K562 (cell line): ENCODE measurements around the gene DRAXIN. TPM values are rescaled to one million over a fixed set of nuclear protein-coding genes. Genes with fewer than 3 reads are reported as not detected.

Experiments used
- CHD2 ChIP-seq: IDR thresholded peaks from 2 replicates; pipeline ENCODE4 v1.6.1; 2011; ENCODE audit warnings: low read depth, low read length
- NR2C1 ChIP-seq, 2 experiments: fragments of 450-650 bp; IDR thresholded peaks; 2 replicates each; pipeline ENCODE4 v1.6.1; 2017; ENCODE audit warnings: mild to moderate bottlenecking in 2 of 2, antibody characterized with exemption in 1 of 2, inconsistent platforms in 1 of 2, missing compliant biosample characterization in 1 of 2, missing genetic modification characterization in 1 of 2
- NR4A1 ChIP-seq, 2 experiments: fragments of 250-450 bp in 1 of 2; fragments of 450-650 bp in 1 of 2; sonication (Bioruptor Pico) in 1 of 2; IDR thresholded peaks; 2 replicates each; pipeline versions ENCODE4 v1.4.0 to v1.6.1; 2016 to 2020; ENCODE audit warnings: mild to moderate bottlenecking in 2 of 2, missing compliant biosample characterization in 1 of 2, missing genetic modification characterization in 1 of 2, moderate library complexity in 1 of 2
- PHF20 ChIP-seq: fragments of 450-650 bp; IDR thresholded peaks from 2 replicates; pipeline ENCODE4 v1.6.1; 2018; ENCODE audit not compliant: partially characterized antibody
- PTRF ChIP-seq: fragments of 450-650 bp; IDR thresholded peaks from 2 replicates; pipeline ENCODE4 v1.6.1; 2016; ENCODE audit warnings: mild to moderate bottlenecking, missing genetic modification characterization, missing compliant biosample characterization
- TEAD2 ChIP-seq: fragments of 450-650 bp; IDR thresholded peaks from 2 replicates; pipeline ENCODE4 v1.6.1; 2016; ENCODE audit warnings: missing genetic modification characterization, control low read depth, missing compliant biosample characterization
- ZNF311 ChIP-seq: fragments of 250-450 bp; sonication (Bioruptor Pico); IDR thresholded peaks from 2 replicates; pipeline ENCODE4 v1.4.0; 2020; ENCODE audit warnings: mild to moderate bottlenecking, moderate library complexity
- ZNF583 ChIP-seq: fragments of 250-450 bp; sonication (Bioruptor Pico); IDR thresholded peaks from 2 replicates; pipeline ENCODE4 v1.4.0; 2020
- ZNF668 ChIP-seq: fragments of 250-450 bp; sonication (Bioruptor Pico); IDR thresholded peaks from 2 replicates; pipeline ENCODE4 v1.8.0; 2022; ENCODE audit warnings: mild to moderate bottlenecking, inconsistent platforms
- polyA plus RNA-seq, 8 experiments: library from polyadenylated mRNA; depleted of rRNA in 4 of 8; stranded (reverse) in 5 of 8; unstranded in 3 of 8; fragments of >200 nt; fragmentation: Nextera tagmentation in 2 of 8; fragmentation: Illumina TruSeq in 1 of 8; extraction: Ambion mirVana in 2 of 8; extraction: Trizol in 1 of 8; gene quantifications; 2 replicates each; pipeline versions ENCODE4 v1.2.1 to v1.2.3, GENCODE V29; 2011 to 2014; ENCODE audit warnings: inconsistent platforms in 1 of 8, missing spikeins in 1 of 8
- total RNA-seq, 7 experiments: library from RNA; depleted of rRNA in 6 of 7; stranded (reverse); fragments of >200 nt in 6 of 7; fragmentation: Illumina TruSeq in 2 of 7; extraction: Trizol in 2 of 7; gene quantifications; 2 replicates each; pipeline versions ENCODE4 v1.2.1 to v1.2.3, GENCODE V29; 2011 to 2021; ENCODE audit warnings: low replicate concordance in 1 of 7
- TF ChIP-seq, protein P1 (sequence below): fragments of 450-650 bp; IDR thresholded peaks from 2 replicates; pipeline ENCODE4 v1.6.1; 2017; ENCODE audit warnings: antibody characterized with exemption, mild to moderate bottlenecking
- TF ChIP-seq, protein P2 (sequence below): fragments of 250-450 bp; sonication (Bioruptor Pico); IDR thresholded peaks from 2 replicates; pipeline ENCODE4 v1.8.0; 2022; ENCODE audit warnings: moderate library complexity, mild to moderate bottlenecking, inconsistent platforms
- TF ChIP-seq, protein P3 (sequence below): fragments of 450-650 bp; conservative IDR thresholded peaks from 2 replicates; pipeline ENCODE4 v1.6.1; 2016; ENCODE audit warnings: missing genetic modification characterization, low read depth, mild to moderate bottlenecking, control low read depth, missing compliant biosample characterization
- TF ChIP-seq, protein P4 (sequence below), 2 experiments: fragments of 450-650 bp in 1 of 2; IDR thresholded peaks; 2 replicates each; pipeline ENCODE4 v1.6.1; 2011 to 2017; ENCODE audit warnings: low read depth in 2 of 2, antibody characterized with exemption in 1 of 2, borderline replicate concordance in 1 of 2, low read length in 1 of 2, mild to moderate bottlenecking in 1 of 2, mixed read lengths in 1 of 2; ENCODE audit not compliant: control insufficient read depth in 1 of 2
- TF ChIP-seq, protein P5 (sequence below), 2 experiments: fragments of 200-800 bp in 1 of 2; sonication (Bioruptor generic) in 1 of 2; sonication (generic) in 1 of 2; formaldehyde crosslinking in 1 of 2; IDR thresholded peaks in 1 of 2; conservative IDR thresholded peaks in 1 of 2; 2 replicates each; pipeline versions ENCODE4 v1.5.0 to v1.6.1; 2016 to 2020; ENCODE audit warnings: missing compliant biosample characterization in 1 of 2, missing genetic modification characterization in 1 of 2, missing genetic modification reagents in 1 of 2

The DRAXIN gene
- total and polyA plus RNA-seq, 9 of the 15 experiments (the other 6 are each of a cell fraction or from before 2014, with no cell fraction given), result 0.01 to 0.04 (median 0.01) TPM; not detected in 6

DNA sequence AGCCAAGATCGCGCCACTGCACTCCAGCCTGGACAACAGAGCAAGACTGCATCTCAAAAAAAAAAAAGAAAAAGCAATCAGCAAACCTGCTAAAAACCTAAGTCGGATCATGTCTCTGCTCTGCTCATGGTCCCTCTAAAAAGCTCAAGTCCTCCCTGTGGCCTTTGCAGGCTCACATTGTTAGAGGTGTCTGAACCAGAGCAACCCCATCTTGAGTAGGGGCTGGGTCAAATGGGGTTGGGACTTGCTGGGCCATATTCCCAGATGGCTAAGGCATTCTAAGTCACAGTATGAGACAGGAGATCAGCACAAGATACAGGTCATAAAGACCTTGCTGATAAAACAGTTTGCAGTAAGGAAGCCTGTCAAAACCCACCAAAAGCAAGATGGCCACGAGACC lies 3.0 kb upstream of the DRAXIN start (continued):
- TF ChIP-seq, protein P1, sequence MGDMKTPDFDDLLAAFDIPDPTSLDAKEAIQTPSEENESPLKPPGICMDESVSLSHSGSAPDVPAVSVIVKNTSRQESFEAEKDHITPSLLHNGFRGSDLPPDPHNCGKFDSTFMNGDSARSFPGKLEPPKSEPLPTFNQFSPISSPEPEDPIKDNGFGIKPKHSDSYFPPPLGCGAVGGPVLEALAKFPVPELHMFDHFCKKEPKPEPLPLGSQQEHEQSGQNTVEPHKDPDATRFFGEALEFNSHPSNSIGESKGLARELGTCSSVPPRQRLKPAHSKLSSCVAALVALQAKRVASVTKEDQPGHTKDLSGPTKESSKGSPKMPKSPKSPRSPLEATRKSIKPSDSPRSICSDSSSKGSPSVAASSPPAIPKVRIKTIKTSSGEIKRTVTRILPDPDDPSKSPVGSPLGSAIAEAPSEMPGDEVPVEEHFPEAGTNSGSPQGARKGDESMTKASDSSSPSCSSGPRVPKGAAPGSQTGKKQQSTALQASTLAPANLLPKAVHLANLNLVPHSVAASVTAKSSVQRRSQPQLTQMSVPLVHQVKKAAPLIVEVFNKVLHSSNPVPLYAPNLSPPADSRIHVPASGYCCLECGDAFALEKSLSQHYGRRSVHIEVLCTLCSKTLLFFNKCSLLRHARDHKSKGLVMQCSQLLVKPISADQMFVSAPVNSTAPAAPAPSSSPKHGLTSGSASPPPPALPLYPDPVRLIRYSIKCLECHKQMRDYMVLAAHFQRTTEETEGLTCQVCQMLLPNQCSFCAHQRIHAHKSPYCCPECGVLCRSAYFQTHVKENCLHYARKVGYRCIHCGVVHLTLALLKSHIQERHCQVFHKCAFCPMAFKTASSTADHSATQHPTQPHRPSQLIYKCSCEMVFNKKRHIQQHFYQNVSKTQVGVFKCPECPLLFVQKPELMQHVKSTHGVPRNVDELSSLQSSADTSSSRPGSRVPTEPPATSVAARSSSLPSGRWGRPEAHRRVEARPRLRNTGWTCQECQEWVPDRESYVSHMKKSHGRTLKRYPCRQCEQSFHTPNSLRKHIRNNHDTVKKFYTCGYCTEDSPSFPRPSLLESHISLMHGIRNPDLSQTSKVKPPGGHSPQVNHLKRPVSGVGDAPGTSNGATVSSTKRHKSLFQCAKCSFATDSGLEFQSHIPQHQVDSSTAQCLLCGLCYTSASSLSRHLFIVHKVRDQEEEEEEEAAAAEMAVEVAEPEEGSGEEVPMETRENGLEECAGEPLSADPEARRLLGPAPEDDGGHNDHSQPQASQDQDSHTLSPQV, result peak; percentile 67
- TF ChIP-seq, protein P2, sequence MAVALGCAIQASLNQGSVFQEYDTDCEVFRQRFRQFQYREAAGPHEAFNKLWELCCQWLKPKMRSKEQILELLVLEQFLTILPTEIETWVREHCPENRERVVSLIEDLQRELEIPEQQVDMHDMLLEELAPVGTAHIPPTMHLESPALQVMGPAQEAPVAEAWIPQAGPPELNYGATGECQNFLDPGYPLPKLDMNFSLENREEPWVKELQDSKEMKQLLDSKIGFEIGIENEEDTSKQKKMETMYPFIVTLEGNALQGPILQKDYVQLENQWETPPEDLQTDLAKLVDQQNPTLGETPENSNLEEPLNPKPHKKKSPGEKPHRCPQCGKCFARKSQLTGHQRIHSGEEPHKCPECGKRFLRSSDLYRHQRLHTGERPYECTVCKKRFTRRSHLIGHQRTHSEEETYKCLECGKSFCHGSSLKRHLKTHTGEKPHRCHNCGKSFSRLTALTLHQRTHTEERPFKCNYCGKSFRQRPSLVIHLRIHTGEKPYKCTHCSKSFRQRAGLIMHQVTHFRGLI (CRISPR knock-in tag), result 0 out of 2 replicates have a peak, but pooled peaks have one; percentile 11
- no peak for TF ChIP-seq CHD2
- TF ChIP-seq ZNF583 (CRISPR knock-in tag), result peak; percentile 69; the same call in 1 of the 2 replicates
- TF ChIP-seq ZNF668 (CRISPR knock-in tag), result peak; percentile 79; the same call in 1 of the 2 replicates
- peak; percentile 87 for TF ChIP-seq PTRF
- TF ChIP-seq TEAD2 (tag), result 0 out of 2 replicates have a peak, but pooled peaks have one; percentile 25
- TF ChIP-seq, protein P3, sequence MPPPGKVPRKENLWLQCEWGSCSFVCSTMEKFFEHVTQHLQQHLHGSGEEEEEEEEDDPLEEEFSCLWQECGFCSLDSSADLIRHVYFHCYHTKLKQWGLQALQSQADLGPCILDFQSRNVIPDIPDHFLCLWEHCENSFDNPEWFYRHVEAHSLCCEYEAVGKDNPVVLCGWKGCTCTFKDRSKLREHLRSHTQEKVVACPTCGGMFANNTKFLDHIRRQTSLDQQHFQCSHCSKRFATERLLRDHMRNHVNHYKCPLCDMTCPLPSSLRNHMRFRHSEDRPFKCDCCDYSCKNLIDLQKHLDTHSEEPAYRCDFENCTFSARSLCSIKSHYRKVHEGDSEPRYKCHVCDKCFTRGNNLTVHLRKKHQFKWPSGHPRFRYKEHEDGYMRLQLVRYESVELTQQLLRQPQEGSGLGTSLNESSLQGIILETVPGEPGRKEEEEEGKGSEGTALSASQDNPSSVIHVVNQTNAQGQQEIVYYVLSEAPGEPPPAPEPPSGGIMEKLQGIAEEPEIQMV (tag), result peak; percentile 74; the same call in 1 of the 2 replicates
- no peak for TF ChIP-seq PHF20
- TF ChIP-seq ZNF311 (CRISPR knock-in tag), result no peak
- TF ChIP-seq, protein P4, sequence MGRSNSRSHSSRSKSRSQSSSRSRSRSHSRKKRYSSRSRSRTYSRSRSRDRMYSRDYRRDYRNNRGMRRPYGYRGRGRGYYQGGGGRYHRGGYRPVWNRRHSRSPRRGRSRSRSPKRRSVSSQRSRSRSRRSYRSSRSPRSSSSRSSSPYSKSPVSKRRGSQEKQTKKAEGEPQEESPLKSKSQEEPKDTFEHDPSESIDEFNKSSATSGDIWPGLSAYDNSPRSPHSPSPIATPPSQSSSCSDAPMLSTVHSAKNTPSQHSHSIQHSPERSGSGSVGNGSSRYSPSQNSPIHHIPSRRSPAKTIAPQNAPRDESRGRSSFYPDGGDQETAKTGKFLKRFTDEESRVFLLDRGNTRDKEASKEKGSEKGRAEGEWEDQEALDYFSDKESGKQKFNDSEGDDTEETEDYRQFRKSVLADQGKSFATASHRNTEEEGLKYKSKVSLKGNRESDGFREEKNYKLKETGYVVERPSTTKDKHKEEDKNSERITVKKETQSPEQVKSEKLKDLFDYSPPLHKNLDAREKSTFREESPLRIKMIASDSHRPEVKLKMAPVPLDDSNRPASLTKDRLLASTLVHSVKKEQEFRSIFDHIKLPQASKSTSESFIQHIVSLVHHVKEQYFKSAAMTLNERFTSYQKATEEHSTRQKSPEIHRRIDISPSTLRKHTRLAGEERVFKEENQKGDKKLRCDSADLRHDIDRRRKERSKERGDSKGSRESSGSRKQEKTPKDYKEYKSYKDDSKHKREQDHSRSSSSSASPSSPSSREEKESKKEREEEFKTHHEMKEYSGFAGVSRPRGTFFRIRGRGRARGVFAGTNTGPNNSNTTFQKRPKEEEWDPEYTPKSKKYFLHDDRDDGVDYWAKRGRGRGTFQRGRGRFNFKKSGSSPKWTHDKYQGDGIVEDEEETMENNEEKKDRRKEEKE (IDR thresholded peaks at IDR 0.05; ENCODE audit: borderline replicate concordance in 1 of 2, control insufficient read depth in 1 of 2, low read depth in 2 of 2, low read length in 1 of 2), result no peak
- no peak for TF ChIP-seq NR4A1 (CRISPR knock-in tag; IDR thresholded peaks at IDR 0.05)
- peak; percentile 58; the same call in 1 of the 2 replicates for TF ChIP-seq NR4A1 (tag; IDR thresholded peaks at IDR 0.05)
- TF ChIP-seq, protein P5, sequence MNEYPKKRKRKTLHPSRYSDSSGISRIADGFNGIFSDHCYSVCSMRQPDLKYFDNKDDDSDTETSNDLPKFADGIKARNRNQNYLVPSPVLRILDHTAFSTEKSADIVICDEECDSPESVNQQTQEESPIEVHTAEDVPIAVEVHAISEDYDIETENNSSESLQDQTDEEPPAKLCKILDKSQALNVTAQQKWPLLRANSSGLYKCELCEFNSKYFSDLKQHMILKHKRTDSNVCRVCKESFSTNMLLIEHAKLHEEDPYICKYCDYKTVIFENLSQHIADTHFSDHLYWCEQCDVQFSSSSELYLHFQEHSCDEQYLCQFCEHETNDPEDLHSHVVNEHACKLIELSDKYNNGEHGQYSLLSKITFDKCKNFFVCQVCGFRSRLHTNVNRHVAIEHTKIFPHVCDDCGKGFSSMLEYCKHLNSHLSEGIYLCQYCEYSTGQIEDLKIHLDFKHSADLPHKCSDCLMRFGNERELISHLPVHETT (CRISPR knock-in tag; conservative IDR thresholded peaks at IDR 0.05 in 1 of 2, IDR thresholded peaks at IDR 0.05 in 1 of 2), result peak in 1 of 2 experiments; percentile 43; a peak in 1 of 4 replicates
- TF ChIP-seq NR2C1 (IDR thresholded peaks at IDR 0.05), result no peak
- TF ChIP-seq NR2C1 (tag; IDR thresholded peaks at IDR 0.05), result peak; percentile 66
